ENCODE results near the gene GPX7. TPM values are rescaled to one million over a fixed set of nuclear protein-coding genes. Genes with fewer than 3 reads are reported as not detected.

Gene GPX7
- total RNA-seq (10 to 100 TPM in 2 of 4 donors, 1 to 10 TPM in 2; 9.4 to 13.9 (median 10.8) TPM), polyA plus RNA-seq (13.6 TPM)
- long read RNA-seq, donor 1, transcript GPX7-201 (3 exons, 1,228 nt), result major isoform, 16 of 18 reads
- long read RNA-seq, donor 1, partial matches to known transcripts, result 0 of 18 reads
- long read RNA-seq, donor 1, other reads (novel, unspliced or antisense), result 2 of 18 reads
- long read RNA-seq, donor 2, transcript GPX7-201 (3 exons, 1,228 nt), result major isoform, 6 of 8 reads
- long read RNA-seq, donor 2, partial matches to known transcripts, result 0 of 8 reads
- long read RNA-seq, donor 2, other reads (novel, unspliced or antisense), result 2 of 8 reads
- long read RNA-seq, donor 3, transcript GPX7-201 (3 exons, 1,228 nt), result major isoform, 14 of 17 reads
- long read RNA-seq, donor 3, partial matches to known transcripts, result 0 of 17 reads
- long read RNA-seq, donor 3, other reads (novel, unspliced or antisense), result 3 of 17 reads
- long read RNA-seq, donor 4, partial matches to known transcripts, result 0 of 6 reads
- long read RNA-seq, donor 4, other reads (novel, unspliced or antisense), result 2 of 6 reads

DNA sequence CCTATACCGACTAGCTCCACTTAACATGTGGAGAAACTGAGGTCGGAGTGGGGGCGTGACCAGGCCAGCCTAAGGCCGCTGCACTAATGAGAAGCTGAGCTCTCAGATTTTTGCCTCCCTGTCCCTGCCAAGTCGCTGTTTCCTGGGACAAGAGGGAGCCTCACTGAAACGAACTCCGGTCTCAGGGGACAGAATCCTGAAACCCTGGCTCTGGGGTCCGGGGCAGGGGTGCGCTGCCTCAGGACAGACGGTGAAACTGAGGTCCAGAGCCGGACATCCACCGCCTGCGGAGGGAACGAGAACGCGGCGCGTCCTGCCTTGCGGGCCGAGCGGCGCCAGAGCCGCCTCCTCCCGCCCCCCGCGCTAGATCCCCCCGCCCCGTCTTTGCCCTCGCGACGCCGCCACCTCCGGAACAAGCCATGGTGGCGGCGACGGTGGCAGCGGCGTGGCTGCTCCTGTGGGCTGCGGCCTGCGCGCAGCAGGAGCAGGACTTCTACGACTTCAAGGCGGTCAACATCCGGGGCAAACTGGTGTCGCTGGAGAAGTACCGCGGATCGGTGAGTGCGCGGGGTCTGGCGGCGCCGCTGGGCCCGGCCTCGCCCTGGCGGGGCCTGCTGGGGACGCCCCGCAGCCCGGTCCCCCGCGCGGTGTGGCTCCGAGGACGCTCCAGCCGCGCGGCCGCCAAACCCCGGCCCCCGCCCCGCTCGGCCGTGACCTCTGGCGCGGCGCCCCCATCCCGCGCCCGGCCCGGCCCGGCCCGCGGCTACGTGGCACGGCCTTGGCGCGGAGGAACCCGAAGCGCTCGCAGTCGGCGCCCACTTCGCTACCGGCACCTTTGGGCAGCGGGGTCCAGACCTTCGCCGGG lies at the start of gene GPX7:
Gene GPX7 (plus strand): TSS at position 381 of the 865 bp plus-strand sequence. CDS start 39 bp downstream, at position 420.
- Histone ChIP-seq H3K27me3 (ENCODE audit: control insufficient read depth, insufficient read depth) (no peaks in the 10 kb centered on the region), H3K4me1 (ENCODE audit: control insufficient read depth, insufficient read depth, low read length) (peaks cover 7% of the 10 kb centered on the region), H3K27ac (ENCODE audit: low read length) (peak within 1 kb of the TSS; percentile 63), H3K4me3 (ENCODE audit: low read length) (peak within 1 kb of the TSS; percentile 67), H3K9me3 (ENCODE audit: control insufficient read depth, low read length) (no peaks in the 10 kb centered on the region)
- intact Hi-C loops (cut with DNase I), result no loop called here
- DNase-seq (peak; percentile 64 to 81 (median 77)), ATAC-seq (peak; percentile 72 to 73)
- WGBS, result 1% methylated on average over 97 of the region's 97 CpGs

- WGBS, result under 1% methylated on average over 68 of the region's 68 CpGs
- intact Hi-C loops (cut with DNase I), result no loop called here
- Histone ChIP-seq H3K4me1 (ENCODE audit: control insufficient read depth, insufficient read depth, low read length) (no peaks in the 10 kb centered on the region), H3K27ac (ENCODE audit: low read length) (peak within 1 kb of the TSS; percentile 31), H3K27me3 (ENCODE audit: control insufficient read depth, insufficient read depth) (no peaks in the 10 kb centered on the region), H3K9me3 (ENCODE audit: control insufficient read depth, low read length) (no peaks in the 10 kb centered on the region), H3K4me3 (ENCODE audit: low read length) (peak within 1 kb of the TSS; percentile 83)
- DNase-seq (peak; percentile 78 to 91 (median 90)), ATAC-seq (peak; percentile 87 to 89)
Measured at GRCh38 chr1:52552505-52553361, 49.4 kb upstream of the GPX7 start, which contains the start of gene TUT4. Gene TUT4 (minus strand): TSS chr1:52553092. CDS start chr1:52526280, 26,812 bp downstream.

DNA sequence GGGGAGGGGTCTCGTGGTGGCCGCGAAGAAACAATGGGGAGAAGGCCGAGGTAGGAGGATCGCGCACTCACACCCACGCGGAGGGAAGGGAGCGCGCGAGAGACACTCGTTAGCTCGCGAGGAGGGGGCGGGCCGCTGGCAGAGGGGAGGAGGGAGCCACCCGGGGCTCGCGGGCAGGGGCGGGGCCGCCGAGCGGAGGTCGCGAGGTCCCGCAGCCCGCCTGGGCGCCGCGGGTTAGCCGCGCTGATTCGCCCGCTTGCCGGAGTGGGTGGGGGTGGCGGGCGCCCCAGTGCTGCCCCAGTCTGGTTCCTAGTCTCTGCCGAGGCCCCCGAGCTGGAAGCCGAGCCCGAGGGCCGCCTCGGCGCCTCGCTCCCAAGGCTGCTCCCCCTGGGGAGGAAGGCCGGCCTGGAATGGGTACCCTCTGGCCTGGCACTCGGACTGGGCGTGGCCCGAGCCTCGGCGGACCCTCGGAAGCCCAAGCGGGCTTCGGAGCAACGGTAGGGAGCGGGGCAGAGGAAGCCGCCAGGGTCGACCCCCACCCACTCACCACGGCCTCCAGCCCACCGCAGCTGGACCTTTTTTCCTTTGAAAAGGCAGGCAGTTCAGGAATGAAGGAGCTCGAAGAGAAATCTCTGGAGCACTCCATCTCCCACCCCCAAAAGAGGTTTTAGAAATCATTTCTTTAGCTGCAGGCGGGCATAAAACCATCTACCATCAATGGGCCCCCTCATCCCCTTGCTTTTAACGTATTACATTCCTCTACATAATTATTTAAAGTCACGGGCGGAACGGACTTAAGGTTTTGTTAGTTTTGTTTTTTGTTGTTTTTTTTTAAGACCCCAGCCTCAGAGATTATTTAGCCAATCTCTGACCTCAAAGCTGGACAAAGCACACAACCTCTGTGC lies 48.6 kb upstream of the GPX7 start:
- H3K4me1 ChIP-seq (ENCODE audit: control insufficient read depth, insufficient read depth, low read length), result no peaks in the 10 kb centered on the region
- peak overlapping the region; percentile 83 for H3K4me3 ChIP-seq (ENCODE audit: low read length)
- 2% methylated on average over 66 of the region's 66 CpGs for WGBS
- intact Hi-C loops (cut with DNase I), result no loop called here
- ATAC-seq (peak; percentile 95 to 96), DNase-seq (peak; percentile 88 to 96 (median 95))
- no peaks in the 10 kb centered on the region for H3K27me3 ChIP-seq (ENCODE audit: control insufficient read depth, insufficient read depth)
- no peaks in the 10 kb centered on the region for H3K9me3 ChIP-seq (ENCODE audit: control insufficient read depth, low read length)
- H3K27ac ChIP-seq (ENCODE audit: low read length), result peak overlapping the region; percentile 13

- no peak overlapping the region for H3K27ac ChIP-seq (ENCODE audit: low read length)
- H3K4me1 ChIP-seq (ENCODE audit: control insufficient read depth, insufficient read depth, low read length), result no peaks in the 10 kb centered on the region
- DNase-seq, result no peak
- intact Hi-C loops (cut with DNase I), result no loop called here
- H3K27me3 ChIP-seq (ENCODE audit: control insufficient read depth, insufficient read depth), result no peaks in the 10 kb centered on the region
- H3K9me3 ChIP-seq (ENCODE audit: control insufficient read depth, low read length), result no peaks in the 10 kb centered on the region
- WGBS, result 61% methylated on average over 6 of the region's 6 CpGs
- ATAC-seq, result no peak
- H3K4me3 ChIP-seq (ENCODE audit: low read length), result no peak overlapping the region
Measured at GRCh38 chr1:52554267-52554640, 47.9 kb upstream of the GPX7 start.

DNA sequence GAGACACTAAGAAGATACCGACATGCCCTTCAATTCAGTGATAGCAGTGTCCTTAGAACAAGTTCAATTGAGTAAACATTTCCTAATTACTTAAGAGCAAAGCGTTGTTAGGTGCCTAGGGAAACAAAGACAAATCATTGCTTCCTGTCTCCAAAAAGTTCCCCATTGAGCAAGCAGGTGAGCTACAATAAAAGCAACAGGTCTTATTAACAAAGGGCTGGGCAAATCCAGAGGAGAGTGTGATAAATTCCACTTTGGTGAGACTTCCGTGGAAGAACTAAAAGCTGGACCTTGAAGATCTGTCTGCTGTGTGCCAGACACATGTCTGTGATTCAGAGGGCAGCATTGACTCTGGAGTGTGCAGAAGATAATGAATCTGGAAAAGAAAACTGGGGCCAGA lies 47.4 kb upstream of the GPX7 start:
- no peak overlapping the region for H3K27ac ChIP-seq (ENCODE audit: low read length)
- ATAC-seq (no peak), DNase-seq (no peak)
- no peaks in the 10 kb centered on the region for H3K4me1 ChIP-seq (ENCODE audit: control insufficient read depth, insufficient read depth, low read length)
- intact Hi-C loops (cut with DNase I), result no loop called here
- H3K9me3 ChIP-seq (ENCODE audit: control insufficient read depth, low read length), result no peaks in the 10 kb centered on the region
- 43% methylated on average over 3 of the region's 3 CpGs for WGBS
- H3K27me3 ChIP-seq (ENCODE audit: control insufficient read depth, insufficient read depth), result no peaks in the 10 kb centered on the region
- no peak overlapping the region for H3K4me3 ChIP-seq (ENCODE audit: low read length)

GRCh38 chr1:52556641-52557360 lies 45.4 kb upstream of the GPX7 start:
- Histone ChIP-seq H3K9me3 (ENCODE audit: control insufficient read depth, low read length) (no peaks in the 10 kb centered on the region), H3K27ac (ENCODE audit: low read length) (no peak overlapping the region), H3K4me3 (ENCODE audit: low read length) (no peak overlapping the region), H3K27me3 (ENCODE audit: control insufficient read depth, insufficient read depth) (no peaks in the 10 kb centered on the region), H3K4me1 (ENCODE audit: control insufficient read depth, insufficient read depth, low read length) (no peaks in the 10 kb centered on the region)
- intact Hi-C loops (cut with DNase I), result no loop called here
- 87% methylated on average over 4 of the region's 4 CpGs for WGBS
- DNase-seq (no peak), ATAC-seq (no peak)

GRCh38 chr1:52558941-52559340 lies 43.2 kb upstream of the GPX7 start:
- Histone ChIP-seq H3K4me1 (ENCODE audit: control insufficient read depth, insufficient read depth, low read length) (no peaks in the 10 kb centered on the region), H3K27me3 (ENCODE audit: control insufficient read depth, insufficient read depth) (no peaks in the 10 kb centered on the region), H3K27ac (ENCODE audit: low read length) (no peak overlapping the region), H3K4me3 (ENCODE audit: low read length) (no peak overlapping the region), H3K9me3 (ENCODE audit: control insufficient read depth, low read length) (no peaks in the 10 kb centered on the region)
- intact Hi-C loops (cut with DNase I), result no loop called here
- WGBS, result 60% methylated on average over 2 of the region's 2 CpGs
- no peak for DNase-seq
- no peak for ATAC-seq

- Histone ChIP-seq H3K4me3 (ENCODE audit: low read length) (no peak overlapping the region), H3K9me3 (ENCODE audit: control insufficient read depth, low read length) (no peaks in the 10 kb centered on the region), H3K4me1 (ENCODE audit: control insufficient read depth, insufficient read depth, low read length) (no peaks in the 10 kb centered on the region), H3K27ac (ENCODE audit: low read length) (no peak overlapping the region), H3K27me3 (ENCODE audit: control insufficient read depth, insufficient read depth) (no peaks in the 10 kb centered on the region)
- WGBS, result 90% methylated on average over 2 of the region's 2 CpGs
- intact Hi-C loops (cut with DNase I), result no loop called here
- ATAC-seq, result no peak
- no peak for DNase-seq
Measured at GRCh38 chr1:52559875-52560274, 42.3 kb upstream of the GPX7 start.

DNA sequence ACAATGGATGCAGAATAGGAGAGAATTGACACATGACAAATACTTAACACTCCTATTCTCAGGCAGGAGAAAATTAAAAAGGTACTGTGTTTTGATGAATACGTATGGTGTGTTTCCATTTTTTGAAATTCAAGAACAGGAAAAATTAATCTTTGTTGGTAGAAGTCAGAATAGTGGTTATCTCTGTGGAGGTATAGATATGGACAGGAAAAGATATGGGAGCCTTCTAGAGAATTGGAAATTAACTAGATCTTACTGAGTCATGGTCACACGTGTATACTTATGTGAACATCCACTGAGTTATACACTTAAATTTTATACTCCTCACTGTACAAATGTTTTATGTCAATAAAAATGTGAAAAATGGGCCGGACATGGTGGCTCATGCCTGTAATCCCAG lies 39.4 kb upstream of the GPX7 start:
- no peak overlapping the region for H3K27ac ChIP-seq (ENCODE audit: low read length)
- no peak overlapping the region for H3K4me3 ChIP-seq (ENCODE audit: low read length)
- no peak for ATAC-seq
- no peaks in the 10 kb centered on the region for H3K9me3 ChIP-seq (ENCODE audit: control insufficient read depth, low read length)
- intact Hi-C loops (cut with DNase I), result no loop called here
- DNase-seq, result no peak
- H3K4me1 ChIP-seq (ENCODE audit: control insufficient read depth, insufficient read depth, low read length), result no peaks in the 10 kb centered on the region
- 81% methylated on average over 3 of the region's 3 CpGs for WGBS
- no peaks in the 10 kb centered on the region for H3K27me3 ChIP-seq (ENCODE audit: control insufficient read depth, insufficient read depth)
